SK-N-SH (cell line): ENCODE measurements around the gene GK.

ENCODE experiments used
- CTCF ChIP-seq: fragments of 200-600 bp; sonication (generic); IDR thresholded peaks from 2 replicates; pipeline ENCODE4 v1.6.1; 2017; ENCODE audit warnings: antibody characterized with exemption, mild to moderate bottlenecking, moderate library complexity
- ELF1 ChIP-seq: IDR thresholded peaks from 2 replicates; pipeline ENCODE4 v1.4.0; 2012
- FOXJ3 ChIP-seq: sonication (generic); formaldehyde crosslinking; IDR thresholded peaks from 2 replicates; pipeline ENCODE4 v1.5.1; 2020; ENCODE audit warnings: mild to moderate bottlenecking, missing genetic modification reagents
- MAX ChIP-seq: IDR thresholded peaks from 2 replicates; pipeline ENCODE4 v1.4.0; 2012; ENCODE audit warnings: low read depth
- MEF2A ChIP-seq: IDR thresholded peaks from 2 replicates; pipeline ENCODE4 v1.4.0; 2012; ENCODE audit warnings: low read depth, borderline replicate concordance
- MXI1 ChIP-seq: IDR thresholded peaks from 2 replicates; pipeline ENCODE4 v1.6.1; 2012; ENCODE audit warnings: mild to moderate bottlenecking, low read depth, low read length, improper control_type of control experiment
- PBX3 ChIP-seq: IDR thresholded peaks from 2 replicates; pipeline ENCODE4; 2012
- SMC3 ChIP-seq: IDR thresholded peaks from 2 replicates; pipeline ENCODE4 v1.6.1; 2012; ENCODE audit warnings: low read depth, low read length, improper control_type of control experiment
- ZBTB33 ChIP-seq: IDR thresholded peaks from 2 replicates; pipeline ENCODE4 v1.4.0; 2012; ENCODE audit warnings: low read depth, borderline replicate concordance

GRCh38 chrX:30637874-30638815 lies 15.1 kb upstream of the GK start:
- no peak for TF ChIP-seq CTCF
- TF ChIP-seq MXI1, result no peak
- TF ChIP-seq MEF2A, result no peak
- TF ChIP-seq ELF1, result no peak
- no peak for TF ChIP-seq PBX3
- no peak for TF ChIP-seq ZBTB33
- no peak for TF ChIP-seq MAX
- no peak for TF ChIP-seq FOXJ3 (CRISPR knock-in tag)
- TF ChIP-seq SMC3, result no peak
